BE2C (cell line): Measurements from ENCODE around the gene SAP30L.

Experiments
- DNase-seq: peaks from one replicate; pipeline ENCODE4 v3.0.0-alpha.2; 2020
- H3K27me3 ChIP-seq: fragments of 250-450 bp; sonication (Bioruptor Pico); 2 replicates; pipeline ENCODE4 v1.5.1; 2020; ENCODE audit warnings: mild to moderate bottlenecking
- H3K36me3 ChIP-seq: fragments of 250-450 bp; sonication (Bioruptor Pico); 2 replicates; pipeline ENCODE4 v1.5.1; 2020; ENCODE audit warnings: mild to moderate bottlenecking
- H3K4me1 ChIP-seq: fragments of 250-450 bp; sonication (Bioruptor Pico); 2 replicates; pipeline ENCODE4 v1.5.1; 2020
- H3K4me3 ChIP-seq: 2 replicates; pipeline ENCODE4 v1.5.1; 2011; ENCODE audit warnings: low read depth, low read length
- H3K9me3 ChIP-seq: fragments of 250-450 bp; sonication (Bioruptor Pico); 2 replicates; pipeline ENCODE4 v1.5.1; 2020
- CTCF ChIP-seq: IDR thresholded peaks from 2 replicates; pipeline ENCODE4 v1.5.1; 2012; ENCODE audit warnings: mild to moderate bottlenecking, low read depth, low read length

Gene SAP30L

GRCh38 chr5:154467655-154468354, 22.0 kb downstream of the SAP30L start:
- peaks cover 15% of the 10 kb centered on the region for H3K36me3 ChIP-seq
- no peaks in the 10 kb centered on the region for H3K27me3 ChIP-seq
- H3K9me3 ChIP-seq, result no peaks in the 10 kb centered on the region
- no peak overlapping the region for H3K4me3 ChIP-seq
- DNase-seq, result peak; percentile 90
- H3K4me1 ChIP-seq, result peaks cover 53% of the 10 kb centered on the region
- TF ChIP-seq CTCF, result peak; percentile 93

GRCh38 chr5:154470137-154470536, 24.3 kb downstream of the SAP30L start:
- no peaks in the 10 kb centered on the region for H3K9me3 ChIP-seq
- peaks cover 42% of the 10 kb centered on the region for H3K4me1 ChIP-seq
- TF ChIP-seq CTCF, result no peak
- peaks cover 38% of the 10 kb centered on the region for H3K36me3 ChIP-seq
- DNase-seq, result no peak
- no peaks in the 10 kb centered on the region for H3K27me3 ChIP-seq
- H3K4me3 ChIP-seq, result no peak overlapping the region

DNA sequence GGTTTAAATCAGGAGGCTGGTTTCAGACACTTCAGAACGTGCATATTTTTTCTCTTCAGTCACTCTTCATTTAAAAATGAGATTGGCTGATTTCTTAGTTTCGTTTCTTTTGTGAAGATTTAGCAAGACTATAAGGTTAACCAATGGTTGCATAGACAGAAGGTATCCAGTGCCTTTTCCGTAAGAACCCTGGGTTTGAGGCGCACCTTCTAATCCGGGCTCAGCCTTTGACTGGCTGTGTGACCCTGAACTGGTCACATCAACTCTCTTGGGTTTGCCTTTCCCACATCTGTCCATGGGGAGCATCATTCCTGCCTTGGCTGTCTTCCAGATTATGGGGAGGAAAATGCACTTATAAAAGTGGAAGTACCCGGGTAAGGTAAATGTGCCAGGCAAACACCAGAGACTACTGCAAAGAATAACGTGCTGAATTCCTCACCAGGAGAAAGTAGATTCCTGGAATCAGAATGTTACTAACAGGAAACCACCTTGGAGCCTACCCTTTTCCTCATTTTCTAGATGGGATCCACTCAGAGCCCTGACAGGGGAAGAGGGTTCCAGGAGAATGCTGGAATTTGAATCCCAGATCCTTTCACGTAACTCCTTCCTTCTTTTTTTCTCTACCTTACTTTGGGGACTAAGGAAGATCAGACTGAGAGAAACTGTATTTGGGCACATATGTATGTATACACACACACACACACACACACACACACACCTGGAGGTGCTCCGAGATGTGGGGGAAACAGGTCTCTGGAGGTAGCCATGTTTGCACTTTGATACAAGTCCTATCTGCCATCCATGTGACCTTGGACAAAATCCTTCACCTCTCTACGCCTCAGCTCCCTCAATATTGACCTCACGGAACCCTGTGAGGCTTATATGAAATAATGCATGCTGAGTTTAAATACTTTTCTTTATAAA, 25.4 kb downstream of the SAP30L start:
- H3K36me3 ChIP-seq, result peaks cover 49% of the 10 kb centered on the region
- no peaks in the 10 kb centered on the region for H3K9me3 ChIP-seq
- peaks cover 42% of the 10 kb centered on the region for H3K4me1 ChIP-seq
- peak overlapping the region; percentile 29 for H3K4me3 ChIP-seq
- DNase-seq, result peak; percentile 55
- no peak; the same call in 1 of the 2 replicates for TF ChIP-seq CTCF
- H3K27me3 ChIP-seq, result no peaks in the 10 kb centered on the region

DNA sequence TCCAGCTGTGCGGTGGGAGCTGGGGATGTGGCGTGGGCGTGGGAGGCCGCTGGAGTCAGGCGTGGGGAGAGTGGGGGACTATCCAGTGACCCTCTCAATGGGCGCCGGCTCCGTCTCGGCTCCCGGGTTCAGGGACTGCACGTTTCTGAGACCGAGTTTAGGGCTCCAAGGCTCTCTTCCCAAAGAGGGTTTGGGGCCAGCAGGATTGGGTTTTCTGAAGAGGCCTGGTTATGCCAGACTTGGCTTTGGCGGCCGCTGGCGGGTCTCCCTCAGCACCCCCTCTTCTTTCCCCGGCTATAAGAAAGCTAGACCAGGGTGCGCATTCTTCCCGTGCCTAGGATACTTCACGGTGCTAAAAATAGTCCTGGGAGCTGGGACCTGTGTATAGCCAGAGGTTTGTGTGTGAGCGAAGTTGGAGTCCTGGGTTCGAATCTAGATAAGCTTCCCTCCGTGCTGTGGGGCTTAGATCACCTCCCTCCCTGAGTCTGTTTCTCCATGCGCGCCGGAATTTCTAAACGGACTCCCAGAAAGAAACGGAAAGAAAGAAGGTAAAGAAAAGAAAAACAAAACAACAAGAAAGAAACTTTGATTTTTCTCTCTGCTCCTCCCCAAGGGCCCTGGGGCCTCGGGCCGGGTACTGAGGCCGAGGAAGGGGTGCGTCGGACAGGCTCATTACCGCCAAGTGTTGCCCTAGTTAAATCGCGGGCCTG, 27.2 kb downstream of the SAP30L start:
- Histone ChIP-seq H3K4me1 (peaks cover 36% of the 10 kb centered on the region), H3K27me3 (no peaks in the 10 kb centered on the region), H3K36me3 (peaks cover 67% of the 10 kb centered on the region), H3K9me3 (no peaks in the 10 kb centered on the region), H3K4me3 (peak overlapping the region; percentile 97)
- no peak for DNase-seq
- TF ChIP-seq CTCF, result no peak

DNA sequence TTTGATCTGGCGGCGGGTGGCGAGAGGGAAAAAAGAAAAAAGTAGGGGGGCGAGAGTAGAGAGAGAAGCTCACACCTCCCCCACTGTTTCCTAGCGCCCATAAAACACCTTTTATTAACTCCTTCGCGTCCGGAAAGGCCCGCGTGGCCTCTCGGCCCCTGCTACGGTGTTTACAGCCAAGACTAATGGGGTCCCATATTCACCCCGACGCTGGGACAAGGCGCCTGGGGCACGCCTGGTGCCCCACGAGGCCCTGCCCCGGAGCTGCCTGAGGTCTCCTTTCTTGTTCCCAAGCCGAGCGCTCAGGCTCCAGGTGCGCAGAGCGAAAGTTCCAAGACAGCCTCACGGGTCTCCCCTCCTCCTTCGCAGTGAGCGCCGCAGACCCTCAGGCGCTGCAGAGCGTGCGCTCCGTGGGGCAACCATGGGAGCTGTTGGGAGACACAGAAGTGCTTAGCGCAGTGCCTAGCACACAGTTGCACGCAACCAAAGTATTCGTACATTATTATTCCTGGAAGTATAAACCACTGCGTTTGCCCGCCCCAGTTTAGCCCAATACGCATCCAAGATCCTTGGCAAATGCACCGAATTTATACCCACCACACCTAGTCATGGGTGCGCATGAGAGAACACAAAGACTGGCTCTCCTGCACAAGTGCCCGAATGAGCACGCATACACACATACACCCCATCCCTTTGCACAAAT, 27.9 kb downstream of the SAP30L start:
- DNase-seq, result no peak
- Histone ChIP-seq H3K36me3 (peaks cover 67% of the 10 kb centered on the region), H3K4me3 (peak overlapping the region; percentile 97), H3K4me1 (peaks cover 30% of the 10 kb centered on the region), H3K9me3 (no peaks in the 10 kb centered on the region), H3K27me3 (no peaks in the 10 kb centered on the region)
- TF ChIP-seq CTCF, result no peak
